ENCODE results near the gene SEMA6B. TPM values are rescaled to one million over a fixed set of nuclear protein-coding genes. Genes with fewer than 3 reads are reported as not detected.

Gene SEMA6B
- polyA plus RNA-seq, 1 donor from 2014 or later, result 21.6 TPM

DNA sequence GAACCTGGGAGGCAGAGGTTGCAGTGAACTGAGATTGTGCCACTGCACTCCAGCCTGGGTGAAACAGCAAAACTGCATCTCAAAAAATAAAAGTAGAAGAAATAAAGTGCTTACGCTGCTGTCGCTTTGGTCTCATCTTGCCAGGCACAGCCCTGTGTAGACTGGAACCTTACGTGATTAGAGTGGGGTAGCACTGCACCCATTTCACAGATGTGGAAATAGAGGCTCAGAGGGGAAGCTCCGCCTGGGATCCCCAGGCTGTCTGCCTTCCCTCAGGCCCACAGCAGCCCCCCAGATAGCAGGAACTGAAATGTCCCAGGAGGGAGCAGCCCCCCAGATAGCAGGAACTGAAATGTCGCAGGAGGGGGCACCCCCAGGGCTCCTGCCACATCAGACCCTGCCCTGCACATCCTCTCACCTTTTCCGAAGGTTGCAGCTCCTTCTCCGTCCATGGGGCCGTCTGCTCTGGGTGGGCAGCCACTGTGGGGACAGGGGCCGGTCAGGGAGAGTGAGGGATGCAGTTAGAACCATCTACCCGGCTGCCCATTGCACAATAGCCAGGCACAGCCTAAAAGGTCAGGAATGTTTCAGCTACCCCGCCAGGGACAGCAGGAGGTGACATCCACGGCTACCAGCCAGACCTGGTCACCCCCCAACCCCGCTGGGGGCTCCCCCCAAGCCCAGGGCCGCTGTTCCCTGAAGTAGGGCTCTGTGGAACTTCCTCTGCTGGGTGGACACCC, 43.1 kb downstream of the SEMA6B start:
- H4K20me1 ChIP-seq (ENCODE audit: insufficient read depth), result no peaks in the 10 kb centered on the region
- no peaks in the 10 kb centered on the region for H3K9me2 ChIP-seq (ENCODE audit: insufficient read depth, low read length)
- no peaks in the 10 kb centered on the region for H3F3A ChIP-seq (ENCODE audit: insufficient read depth, low read length, poor library complexity, severe bottlenecking)
- no peak overlapping the region for H2AFZ ChIP-seq (ENCODE audit: low read depth, low read length)
- H3K4me3 ChIP-seq (ENCODE audit: low read length), result no peak overlapping the region
- no peaks in the 10 kb centered on the region for H3K79me2 ChIP-seq (replicated peaks; ENCODE audit: insufficient read depth, low read length)
- H3K27ac ChIP-seq (ENCODE audit: low read length), result no peak overlapping the region
- no peaks in the 10 kb centered on the region for H3K9me3 ChIP-seq (ENCODE audit: low read length)
- no peak overlapping the region for H3K9ac ChIP-seq (ENCODE audit: low read length)
- no peaks in the 10 kb centered on the region for H3K36me3 ChIP-seq (ENCODE audit: insufficient read depth, low read length)
- no peak overlapping the region for H3K4me2 ChIP-seq (ENCODE audit: low read length)
- no peaks in the 10 kb centered on the region for H3K27me3 ChIP-seq (ENCODE audit: insufficient read depth, low read depth, low read length)
- no peak for TF ChIP-seq SMC3 (conservative IDR thresholded peaks at IDR 0.05; ENCODE audit: poor library complexity)
- no peak for TF ChIP-seq POLR2AphosphoS5 (IDR thresholded peaks at IDR 0.05)

DNA sequence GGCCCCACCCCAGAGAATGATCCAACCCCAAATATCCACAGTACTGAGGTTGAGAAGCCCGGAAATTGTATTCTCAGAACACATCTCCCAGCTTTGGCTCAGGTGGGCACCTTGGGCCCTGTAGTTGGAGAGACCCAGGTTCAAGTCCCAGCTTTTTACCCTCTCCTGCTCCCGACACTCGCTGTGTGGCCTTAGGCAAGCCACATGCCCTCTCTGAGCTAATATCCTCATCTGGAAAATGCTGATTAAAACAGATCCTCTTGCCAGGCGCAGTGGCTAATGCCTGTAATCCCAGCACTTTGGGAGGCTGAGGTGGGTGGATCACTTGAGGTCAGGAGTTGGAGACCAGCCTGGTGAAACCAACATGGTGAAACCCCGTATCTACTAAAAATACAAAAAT, 43.8 kb downstream of the SEMA6B start:
- no peaks in the 10 kb centered on the region for H3F3A ChIP-seq (ENCODE audit: insufficient read depth, low read length, poor library complexity, severe bottlenecking)
- H3K27ac ChIP-seq (ENCODE audit: low read length), result no peak overlapping the region
- H3K4me2 ChIP-seq (ENCODE audit: low read length), result no peak overlapping the region
- no peaks in the 10 kb centered on the region for H3K36me3 ChIP-seq (ENCODE audit: insufficient read depth, low read length)
- no peaks in the 10 kb centered on the region for H4K20me1 ChIP-seq (ENCODE audit: insufficient read depth)
- TF ChIP-seq TAF1 (IDR thresholded peaks at IDR 0.05; ENCODE audit: low read depth), result no peak
- TF ChIP-seq, protein P1, sequence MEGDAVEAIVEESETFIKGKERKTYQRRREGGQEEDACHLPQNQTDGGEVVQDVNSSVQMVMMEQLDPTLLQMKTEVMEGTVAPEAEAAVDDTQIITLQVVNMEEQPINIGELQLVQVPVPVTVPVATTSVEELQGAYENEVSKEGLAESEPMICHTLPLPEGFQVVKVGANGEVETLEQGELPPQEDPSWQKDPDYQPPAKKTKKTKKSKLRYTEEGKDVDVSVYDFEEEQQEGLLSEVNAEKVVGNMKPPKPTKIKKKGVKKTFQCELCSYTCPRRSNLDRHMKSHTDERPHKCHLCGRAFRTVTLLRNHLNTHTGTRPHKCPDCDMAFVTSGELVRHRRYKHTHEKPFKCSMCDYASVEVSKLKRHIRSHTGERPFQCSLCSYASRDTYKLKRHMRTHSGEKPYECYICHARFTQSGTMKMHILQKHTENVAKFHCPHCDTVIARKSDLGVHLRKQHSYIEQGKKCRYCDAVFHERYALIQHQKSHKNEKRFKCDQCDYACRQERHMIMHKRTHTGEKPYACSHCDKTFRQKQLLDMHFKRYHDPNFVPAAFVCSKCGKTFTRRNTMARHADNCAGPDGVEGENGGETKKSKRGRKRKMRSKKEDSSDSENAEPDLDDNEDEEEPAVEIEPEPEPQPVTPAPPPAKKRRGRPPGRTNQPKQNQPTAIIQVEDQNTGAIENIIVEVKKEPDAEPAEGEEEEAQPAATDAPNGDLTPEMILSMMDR (IDR thresholded peaks at IDR 0.05; ENCODE audit: poor library complexity, severe bottlenecking), result no peak
- no peak for TF ChIP-seq SMC3 (conservative IDR thresholded peaks at IDR 0.05; ENCODE audit: poor library complexity)
- no peak for TF ChIP-seq POLR2AphosphoS5 (IDR thresholded peaks at IDR 0.05)
- TF ChIP-seq, protein P2, sequence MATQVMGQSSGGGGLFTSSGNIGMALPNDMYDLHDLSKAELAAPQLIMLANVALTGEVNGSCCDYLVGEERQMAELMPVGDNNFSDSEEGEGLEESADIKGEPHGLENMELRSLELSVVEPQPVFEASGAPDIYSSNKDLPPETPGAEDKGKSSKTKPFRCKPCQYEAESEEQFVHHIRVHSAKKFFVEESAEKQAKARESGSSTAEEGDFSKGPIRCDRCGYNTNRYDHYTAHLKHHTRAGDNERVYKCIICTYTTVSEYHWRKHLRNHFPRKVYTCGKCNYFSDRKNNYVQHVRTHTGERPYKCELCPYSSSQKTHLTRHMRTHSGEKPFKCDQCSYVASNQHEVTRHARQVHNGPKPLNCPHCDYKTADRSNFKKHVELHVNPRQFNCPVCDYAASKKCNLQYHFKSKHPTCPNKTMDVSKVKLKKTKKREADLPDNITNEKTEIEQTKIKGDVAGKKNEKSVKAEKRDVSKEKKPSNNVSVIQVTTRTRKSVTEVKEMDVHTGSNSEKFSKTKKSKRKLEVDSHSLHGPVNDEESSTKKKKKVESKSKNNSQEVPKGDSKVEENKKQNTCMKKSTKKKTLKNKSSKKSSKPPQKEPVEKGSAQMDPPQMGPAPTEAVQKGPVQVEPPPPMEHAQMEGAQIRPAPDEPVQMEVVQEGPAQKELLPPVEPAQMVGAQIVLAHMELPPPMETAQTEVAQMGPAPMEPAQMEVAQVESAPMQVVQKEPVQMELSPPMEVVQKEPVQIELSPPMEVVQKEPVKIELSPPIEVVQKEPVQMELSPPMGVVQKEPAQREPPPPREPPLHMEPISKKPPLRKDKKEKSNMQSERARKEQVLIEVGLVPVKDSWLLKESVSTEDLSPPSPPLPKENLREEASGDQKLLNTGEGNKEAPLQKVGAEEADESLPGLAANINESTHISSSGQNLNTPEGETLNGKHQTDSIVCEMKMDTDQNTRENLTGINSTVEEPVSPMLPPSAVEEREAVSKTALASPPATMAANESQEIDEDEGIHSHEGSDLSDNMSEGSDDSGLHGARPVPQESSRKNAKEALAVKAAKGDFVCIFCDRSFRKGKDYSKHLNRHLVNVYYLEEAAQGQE (IDR thresholded peaks at IDR 0.05; ENCODE audit: borderline replicate concordance), result no peak
- no peak for TF ChIP-seq MXI1 (conservative IDR thresholded peaks at IDR 0.05; ENCODE audit: poor library complexity, severe bottlenecking)
- TF ChIP-seq EZH2 (IDR thresholded peaks at IDR 0.05; ENCODE audit: borderline replicate concordance, insufficient read depth, low read length, poor library complexity, severe bottlenecking), result no peak
- TF ChIP-seq RAD21 (conservative IDR thresholded peaks at IDR 0.05), result no peak
- TF ChIP-seq EP300 (conservative IDR thresholded peaks at IDR 0.05; ENCODE audit: poor library complexity, severe bottlenecking), result no peak
- no peaks in the 10 kb centered on the region for H3K9me2 ChIP-seq (ENCODE audit: insufficient read depth, low read length)
- no peaks in the 10 kb centered on the region for H3K9me3 ChIP-seq (ENCODE audit: low read length)
- H3K9ac ChIP-seq (ENCODE audit: low read length), result no peak overlapping the region
- H3K27me3 ChIP-seq (ENCODE audit: insufficient read depth, low read depth, low read length), result no peaks in the 10 kb centered on the region
- H3K79me2 ChIP-seq (replicated peaks; ENCODE audit: insufficient read depth, low read length), result no peaks in the 10 kb centered on the region
- H3K4me3 ChIP-seq (ENCODE audit: low read length), result no peak overlapping the region
- no peak overlapping the region for H2AFZ ChIP-seq (ENCODE audit: low read depth, low read length)

Data from neural cell (in vitro differentiated cells).